ENCODE measurements around the gene PGGT1B. TPM values are rescaled to one million over a fixed set of nuclear protein-coding genes. Genes with fewer than 3 reads are reported as not detected.
A peak's percentile ranks its signal among the peaks of the same experiment; 100 is the strongest.

Gene PGGT1B
- total and polyA plus RNA-seq, 9 of the 15 experiments (the other 6 are each of a cell fraction or from before 2014, with no cell fraction given) = 5.3 to 33.7 (median 19.8) TPM

- no peak for TF ChIP-seq FOXA3 (CRISPR knock-in tag; conservative IDR thresholded peaks at IDR 0.05 in 1 of 2, IDR thresholded peaks at IDR 0.05 in 1 of 2)
- TF ChIP-seq TCFL5 (CRISPR knock-in tag; conservative IDR thresholded peaks at IDR 0.05) = no peak
- TF ChIP-seq BRD4 (IDR thresholded peaks at IDR 0.05) = no peak
- no peak for TF ChIP-seq HSF4 (CRISPR knock-in tag; IDR thresholded peaks at IDR 0.05; ENCODE audit: borderline replicate concordance)
- no peak for TF ChIP-seq FOXK2 (conservative IDR thresholded peaks at IDR 0.05 in 1 of 2, IDR thresholded peaks at IDR 0.05 in 1 of 2; ENCODE audit: low read depth in 2 of 2)
- no peak for TF ChIP-seq ZNF449 (CRISPR knock-in tag; IDR thresholded peaks at IDR 0.05)
- TF ChIP-seq ZBTB7A (IDR thresholded peaks at IDR 0.05; ENCODE audit: borderline replicate concordance, control insufficient read depth, low read depth, low read length) = peak; percentile 2; the same call in 1 of the 2 replicates
- TF ChIP-seq ZBTB9 (CRISPR knock-in tag; IDR thresholded peaks at IDR 0.05) = no peak
- TF ChIP-seq OTX1 (CRISPR knock-in tag; IDR thresholded peaks at IDR 0.05) = no peak
- TF ChIP-seq NELFE (IDR thresholded peaks at IDR 0.05; ENCODE audit: insufficient read depth, insufficient read length) = no peak
- no peak for TF ChIP-seq NCOA1 (IDR thresholded peaks at IDR 0.05; ENCODE audit: low read depth)
- TF ChIP-seq ZC3H4 (CRISPR knock-in tag; IDR thresholded peaks at IDR 0.05; ENCODE audit: borderline replicate concordance) = no peak
- TF ChIP-seq ZNF354B (CRISPR knock-in tag; IDR thresholded peaks at IDR 0.05) = no peak
- no peak for TF ChIP-seq TRIM25 (IDR thresholded peaks at IDR 0.05; ENCODE audit: borderline replicate concordance)
- TF ChIP-seq CBX3 (IDR thresholded peaks at IDR 0.05; ENCODE audit: borderline replicate concordance in 1 of 2, low read length in 2 of 2) = no peak; a peak in 1 of 3 replicates
- TF ChIP-seq ZNF644 (tag; IDR thresholded peaks at IDR 0.05; ENCODE audit: low read depth) = no peak
- TF ChIP-seq HOMEZ (CRISPR knock-in tag; IDR thresholded peaks at IDR 0.05) = no peak
- TF ChIP-seq NCOA4 (IDR thresholded peaks at IDR 0.05; ENCODE audit: partially characterized antibody) = no peak
- no peak for TF ChIP-seq RBM15 (IDR thresholded peaks at IDR 0.05; ENCODE audit: insufficient read depth, low read length)
- peak; percentile 42; the same call in 1 of the 2 replicates for TF ChIP-seq SMAD4 (CRISPR knock-in tag; conservative IDR thresholded peaks at IDR 0.05)
- TF ChIP-seq PURB (CRISPR knock-in tag; IDR thresholded peaks at IDR 0.05; ENCODE audit: low read depth) = no peak
- no peak for TF ChIP-seq ZNF232 (CRISPR knock-in tag; IDR thresholded peaks at IDR 0.05)
- TF ChIP-seq SRSF3 (IDR thresholded peaks at IDR 0.05; ENCODE audit: insufficient read depth, low read length) = no peak
Observed at GRCh38 chr5:115169487-115170133, 93.1 kb downstream of the PGGT1B start, which contains the start of gene TRIM36 (continued).
